ENCODE measurements around the gene ZDHHC14.

The ZDHHC14 gene

DNA sequence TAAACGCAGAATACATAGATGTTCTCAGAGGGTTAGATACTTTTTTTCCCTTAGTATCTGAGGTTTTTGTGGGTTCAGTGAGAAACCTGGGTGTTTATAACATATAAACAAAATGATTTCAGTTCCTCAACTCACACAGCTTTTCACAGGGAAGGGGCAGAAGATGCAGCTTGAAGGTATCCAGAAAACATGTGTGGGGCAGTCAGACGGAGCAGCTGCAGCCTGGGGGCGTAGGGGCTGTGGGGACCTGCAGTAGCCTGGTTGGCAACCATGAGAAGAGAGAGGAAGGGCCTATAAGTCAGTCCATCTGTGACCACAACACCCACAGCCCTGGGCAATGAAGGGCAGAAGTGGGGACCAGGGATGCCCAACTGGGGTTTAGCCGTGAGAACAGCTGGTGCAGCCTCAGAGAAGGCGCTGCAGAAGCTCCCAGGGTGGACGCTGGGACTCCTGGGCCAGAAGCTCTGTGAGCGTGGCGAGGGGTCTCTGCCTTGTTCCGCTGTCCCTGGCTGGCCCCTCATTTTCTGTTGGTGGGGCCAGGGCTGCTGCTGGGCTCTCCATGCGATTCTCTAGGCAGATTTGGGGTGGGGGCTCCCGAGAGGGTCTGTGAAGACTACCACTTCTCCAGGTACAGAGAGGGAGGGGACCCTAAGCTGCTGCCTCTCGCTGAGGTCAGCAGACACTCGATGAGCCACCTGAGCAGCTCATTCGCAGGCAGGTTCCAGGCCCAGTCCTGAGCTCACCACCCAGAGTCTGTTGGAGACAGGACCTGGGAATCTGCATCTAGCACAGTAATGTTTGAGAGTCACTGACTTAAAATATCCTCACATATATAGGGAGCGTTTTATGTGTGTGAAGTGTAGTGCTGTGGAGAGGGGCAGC, 181.2 kb downstream of the ZDHHC14 start:
- TF ChIP-seq, protein P1, sequence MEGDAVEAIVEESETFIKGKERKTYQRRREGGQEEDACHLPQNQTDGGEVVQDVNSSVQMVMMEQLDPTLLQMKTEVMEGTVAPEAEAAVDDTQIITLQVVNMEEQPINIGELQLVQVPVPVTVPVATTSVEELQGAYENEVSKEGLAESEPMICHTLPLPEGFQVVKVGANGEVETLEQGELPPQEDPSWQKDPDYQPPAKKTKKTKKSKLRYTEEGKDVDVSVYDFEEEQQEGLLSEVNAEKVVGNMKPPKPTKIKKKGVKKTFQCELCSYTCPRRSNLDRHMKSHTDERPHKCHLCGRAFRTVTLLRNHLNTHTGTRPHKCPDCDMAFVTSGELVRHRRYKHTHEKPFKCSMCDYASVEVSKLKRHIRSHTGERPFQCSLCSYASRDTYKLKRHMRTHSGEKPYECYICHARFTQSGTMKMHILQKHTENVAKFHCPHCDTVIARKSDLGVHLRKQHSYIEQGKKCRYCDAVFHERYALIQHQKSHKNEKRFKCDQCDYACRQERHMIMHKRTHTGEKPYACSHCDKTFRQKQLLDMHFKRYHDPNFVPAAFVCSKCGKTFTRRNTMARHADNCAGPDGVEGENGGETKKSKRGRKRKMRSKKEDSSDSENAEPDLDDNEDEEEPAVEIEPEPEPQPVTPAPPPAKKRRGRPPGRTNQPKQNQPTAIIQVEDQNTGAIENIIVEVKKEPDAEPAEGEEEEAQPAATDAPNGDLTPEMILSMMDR (IDR thresholded peaks at IDR 0.05; ENCODE audit: control insufficient read depth, insufficient read depth, low read depth, low read length, missing control alignments) = no peak
- H3K4me3 ChIP-seq (ENCODE audit: control insufficient read depth, low read depth, low read length) = no peak overlapping the region
- no peak for DNase-seq (ENCODE audit: low read depth)

DNA sequence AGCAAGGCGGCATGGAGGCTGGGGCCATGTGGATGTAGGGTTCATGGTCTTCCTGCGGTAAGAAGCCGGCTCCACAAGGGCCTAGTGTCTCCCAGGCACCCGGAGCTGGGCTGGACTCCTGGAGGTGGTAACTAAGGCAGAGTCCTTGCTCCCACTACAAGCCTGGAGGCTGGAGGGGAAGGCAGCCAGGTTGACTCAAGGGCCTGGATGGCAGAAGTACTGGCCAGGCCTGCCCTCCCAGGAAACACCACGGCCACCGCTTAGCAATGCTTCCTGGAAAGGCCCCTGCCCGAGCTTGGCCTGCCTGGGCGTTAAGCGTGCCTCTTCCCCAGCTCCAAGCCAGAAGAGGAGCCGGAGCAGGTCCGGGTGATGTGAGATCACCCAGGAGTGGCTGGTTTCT, 182.0 kb downstream of the ZDHHC14 start:
- no peak overlapping the region for H3K4me3 ChIP-seq (ENCODE audit: control insufficient read depth, low read depth, low read length)
- DNase-seq (ENCODE audit: low read depth) = no peak
- TF ChIP-seq, protein P1 (IDR thresholded peaks at IDR 0.05; ENCODE audit: control insufficient read depth, insufficient read depth, low read depth, low read length, missing control alignments) = no peak

DNA sequence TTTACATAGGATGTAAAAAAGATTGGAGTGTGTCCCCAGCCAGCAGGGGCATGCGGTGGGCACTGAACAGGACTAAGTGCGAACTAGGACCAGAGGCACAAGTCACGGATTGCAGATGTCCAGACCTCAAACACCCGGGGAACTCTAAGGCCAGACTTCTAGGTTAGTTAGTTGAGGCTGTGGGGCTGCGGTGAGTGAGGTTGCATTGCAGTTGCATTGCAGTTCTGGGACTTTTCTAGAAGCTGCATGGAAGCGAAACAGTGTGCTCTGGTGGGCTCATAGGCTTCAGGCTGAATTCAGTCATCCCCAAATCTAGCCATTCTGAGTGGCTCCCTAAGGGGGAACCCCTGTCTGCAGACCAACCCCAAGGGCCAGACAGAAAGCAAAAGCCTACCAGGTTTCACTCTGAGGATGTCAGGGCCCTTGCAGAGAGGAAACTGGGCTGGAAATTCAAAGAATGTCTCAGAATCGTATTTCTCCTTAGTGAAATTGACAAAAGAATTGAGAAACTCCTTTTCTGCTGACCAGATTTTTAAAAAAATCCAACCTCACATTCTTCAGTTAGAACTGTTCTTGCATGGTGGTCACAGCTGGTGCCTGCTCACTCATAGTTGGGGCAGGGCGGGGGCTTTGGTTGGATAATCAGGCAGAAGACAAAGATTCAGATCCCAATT, 182.8 kb downstream of the ZDHHC14 start:
- no peak overlapping the region for H3K4me3 ChIP-seq (ENCODE audit: control insufficient read depth, low read depth, low read length)
- DNase-seq (ENCODE audit: low read depth) = no peak
- TF ChIP-seq, protein P1 (IDR thresholded peaks at IDR 0.05; ENCODE audit: control insufficient read depth, insufficient read depth, low read depth, low read length, missing control alignments) = no peak

DNA sequence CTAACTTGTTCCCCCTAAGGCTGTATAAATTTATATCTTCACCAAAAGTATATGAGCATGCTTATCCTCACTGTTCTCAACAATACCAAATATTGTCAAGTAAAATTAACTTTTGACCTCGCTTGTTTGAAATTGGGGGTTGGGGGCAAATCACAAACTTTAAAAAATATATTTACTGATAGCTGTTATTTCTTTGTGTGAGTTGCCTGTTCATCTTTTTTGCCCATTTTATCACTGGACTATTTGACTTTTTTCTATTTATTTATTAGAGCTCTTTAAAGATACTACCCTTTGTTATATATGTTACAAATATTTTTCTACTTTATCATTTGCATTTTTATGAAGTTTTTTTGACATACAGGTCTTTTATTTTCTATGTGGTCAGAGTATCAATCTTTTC, 187.7 kb downstream of the ZDHHC14 start:
- TF ChIP-seq, protein P1 (IDR thresholded peaks at IDR 0.05; ENCODE audit: control insufficient read depth, insufficient read depth, low read depth, low read length, missing control alignments) = no peak
- no peak overlapping the region for H3K4me3 ChIP-seq (ENCODE audit: control insufficient read depth, low read depth, low read length)
- no peak for DNase-seq (ENCODE audit: low read depth)

DNA sequence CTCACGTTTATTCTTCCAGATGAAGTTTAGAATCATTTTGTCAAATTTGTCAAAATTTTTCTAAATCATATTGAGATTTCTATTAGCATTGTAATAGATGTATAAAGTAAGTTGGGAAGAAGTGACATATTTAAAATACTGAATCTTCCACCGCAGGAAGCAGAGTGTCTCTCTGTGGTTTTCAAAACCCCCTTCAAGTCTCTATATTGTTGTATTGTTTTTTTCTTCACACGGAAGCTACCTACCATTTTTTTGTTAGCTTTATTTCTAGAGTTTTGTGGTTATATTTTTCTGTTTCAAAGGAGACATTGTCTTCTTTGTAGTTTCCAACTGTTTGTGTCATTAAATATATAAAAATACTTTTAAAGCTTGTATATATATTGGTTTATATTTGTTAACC, 188.6 kb downstream of the ZDHHC14 start:
- H3K4me3 ChIP-seq (ENCODE audit: control insufficient read depth, low read depth, low read length) = no peak overlapping the region
- TF ChIP-seq, protein P1 (IDR thresholded peaks at IDR 0.05; ENCODE audit: control insufficient read depth, insufficient read depth, low read depth, low read length, missing control alignments) = no peak
- DNase-seq (ENCODE audit: low read depth) = no peak

DNA sequence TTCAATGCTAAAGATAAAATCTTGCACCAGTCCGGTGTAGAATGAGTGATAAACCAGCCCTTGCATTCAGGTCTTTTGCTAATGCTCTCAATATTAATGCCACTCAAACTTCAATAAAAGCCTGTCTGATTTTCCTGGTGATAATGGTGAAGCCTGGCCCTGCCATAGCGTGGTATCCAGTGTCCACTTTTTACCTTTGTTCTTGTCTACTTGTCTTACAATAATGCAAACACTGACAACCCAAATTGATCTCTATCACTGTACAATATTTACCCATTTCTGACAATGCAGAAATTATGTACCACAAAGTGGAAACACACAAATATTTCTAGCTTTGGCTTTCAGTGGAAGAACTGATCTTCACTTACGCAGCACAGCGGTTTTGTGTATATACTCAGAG, 189.1 kb downstream of the ZDHHC14 start:
- no peak overlapping the region for H3K4me3 ChIP-seq (ENCODE audit: control insufficient read depth, low read depth, low read length)
- DNase-seq (ENCODE audit: low read depth) = no peak
- TF ChIP-seq, protein P1 (IDR thresholded peaks at IDR 0.05; ENCODE audit: control insufficient read depth, insufficient read depth, low read depth, low read length, missing control alignments) = no peak
